Loucy (cell line): Measurements from ENCODE around the gene STAC2.

Source experiments
- H2AFZ ChIP-seq: fragments of 200-600 bp; sonication (generic); 2 replicates; pipeline ENCODE4 v1.6.0; 2016; ENCODE audit warnings: antibody characterized with exemption, mild to moderate bottlenecking, low read length, moderate library complexity
- H3F3A ChIP-seq: fragments of 200-600 bp; 2 replicates; pipeline ENCODE4 v1.6.0; 2016; ENCODE audit warnings: antibody characterized with exemption, low read depth, mild to moderate bottlenecking
- H3K27me3 ChIP-seq: fragments of 200-600 bp; sonication (generic); 2 replicates; pipeline ENCODE4 v1.6.1; 2014; ENCODE audit warnings: low read length, mild to moderate bottlenecking; ENCODE audit not compliant: insufficient read depth, poor library complexity, severe bottlenecking
- H3K36me3 ChIP-seq: fragments of 200-600 bp; sonication (generic); 2 replicates; pipeline ENCODE4 v1.6.1; 2016; ENCODE audit warnings: low read length; ENCODE audit not compliant: insufficient read depth
- H3K4me1 ChIP-seq: fragments of 200-600 bp; sonication (generic); 2 replicates; pipeline ENCODE4 v1.5.1; 2014; ENCODE audit warnings: low read length, mild to moderate bottlenecking; ENCODE audit not compliant: insufficient read depth, poor library complexity, severe bottlenecking
- H3K4me2 ChIP-seq: fragments of 200-600 bp; sonication (generic); 2 replicates; pipeline ENCODE4 v1.6.0; 2014; ENCODE audit warnings: antibody characterized with exemption, low read length, low read depth, mild to moderate bottlenecking; ENCODE audit not compliant: poor library complexity, severe bottlenecking
- H3K4me3 ChIP-seq: fragments of 200-600 bp; sonication (generic); 2 replicates; pipeline ENCODE4 v1.5.1; 2014; ENCODE audit warnings: low read length, mild to moderate bottlenecking, mixed read lengths; ENCODE audit not compliant: poor library complexity, severe bottlenecking
- H3K79me2 ChIP-seq: fragments of 200-600 bp; sonication (generic); 2 replicates; pipeline ENCODE4 v1.6.1; 2014; ENCODE audit warnings: low read length; ENCODE audit not compliant: insufficient read depth
- H3K9ac ChIP-seq: fragments of 200-600 bp; sonication (generic); 2 replicates; pipeline ENCODE4 v1.6.0; 2014; ENCODE audit warnings: mild to moderate bottlenecking, low read depth, low read length, moderate library complexity; ENCODE audit not compliant: poor library complexity, severe bottlenecking
- H3K9me2 ChIP-seq: fragments of 200-600 bp; sonication (generic); replicated peaks from 2 replicates; pipeline ENCODE4 v1.6.1; 2016; ENCODE audit warnings: low read depth, low read length, mixed read lengths
- H3K9me3 ChIP-seq: fragments of 200-600 bp; sonication (generic); 2 replicates; pipeline ENCODE4 v1.6.1; 2014; ENCODE audit warnings: mild to moderate bottlenecking, antibody characterized with exemption, low read length, low read depth; ENCODE audit not compliant: insufficient read depth
- H4K20me1 ChIP-seq: fragments of 200-600 bp; sonication (generic); 2 replicates; pipeline ENCODE4 v1.6.0; 2014; ENCODE audit warnings: antibody characterized with exemption, low read length, mild to moderate bottlenecking; ENCODE audit not compliant: insufficient read depth, poor library complexity, severe bottlenecking
- EZH2phosphoT487 ChIP-seq: fragments of 200-600 bp; IDR thresholded peaks from 2 replicates; pipeline ENCODE4 v1.6.1; 2018; ENCODE audit warnings: antibody characterized with exemption, mild to moderate bottlenecking, moderate library complexity, borderline replicate concordance
- TF ChIP-seq, protein P1 (sequence below): fragments of 200-600 bp; sonication (generic); conservative IDR thresholded peaks from 2 replicates; pipeline ENCODE4 v1.5.1; 2014; ENCODE audit warnings: mild to moderate bottlenecking, antibody characterized with exemption, low read length

The STAC2 gene

DNA sequence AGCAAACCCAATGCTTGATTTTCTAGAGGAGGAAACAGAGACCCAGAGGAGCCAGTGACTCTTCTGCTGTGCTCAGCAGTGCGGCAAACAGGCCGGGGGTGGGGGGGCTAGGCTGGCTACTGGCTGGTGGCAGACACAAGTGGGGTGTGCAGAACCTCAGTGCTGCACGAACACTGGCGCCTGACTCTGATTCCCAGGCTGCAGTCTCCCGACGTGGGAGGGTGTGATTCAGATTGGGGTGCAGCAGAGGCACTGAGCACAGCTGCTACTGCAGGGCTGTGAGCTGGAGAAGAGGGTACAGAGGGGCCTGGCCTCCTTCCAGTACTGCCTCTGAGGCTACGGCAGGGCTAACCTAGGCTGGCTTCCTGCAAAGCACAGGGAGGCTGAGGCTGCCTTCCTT, 17.6 kb downstream of the STAC2 start:
- H3F3A ChIP-seq: peaks cover 9% of the 10 kb centered on the region; the same call in 1 of the 2 replicates

DNA sequence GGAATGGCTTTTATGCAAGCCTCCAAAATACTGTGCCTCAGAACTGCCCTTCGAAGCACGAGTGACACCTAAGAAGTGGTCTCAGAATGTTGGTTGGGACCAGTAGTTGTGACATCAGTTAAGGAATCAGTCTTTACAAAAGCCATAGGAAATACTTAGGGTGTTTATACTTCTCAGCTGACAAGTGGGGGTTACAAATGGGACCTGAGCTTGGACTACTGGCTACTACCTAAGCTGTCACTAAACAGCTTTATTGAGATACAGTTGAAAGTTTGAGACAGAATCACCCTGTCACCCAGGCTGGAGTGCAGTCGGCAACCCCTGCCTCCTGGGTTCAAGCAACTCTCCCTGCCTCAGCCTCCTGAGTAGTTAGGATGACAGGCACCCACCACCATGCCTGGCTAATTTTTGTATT, 20.6 kb downstream of the STAC2 start:
- H3F3A ChIP-seq: peaks cover 9% of the 10 kb centered on the region; the same call in 1 of the 2 replicates
- H3K9ac ChIP-seq: no peak overlapping the region
- TF ChIP-seq EZH2phosphoT487: no peak
- TF ChIP-seq, protein P1, sequence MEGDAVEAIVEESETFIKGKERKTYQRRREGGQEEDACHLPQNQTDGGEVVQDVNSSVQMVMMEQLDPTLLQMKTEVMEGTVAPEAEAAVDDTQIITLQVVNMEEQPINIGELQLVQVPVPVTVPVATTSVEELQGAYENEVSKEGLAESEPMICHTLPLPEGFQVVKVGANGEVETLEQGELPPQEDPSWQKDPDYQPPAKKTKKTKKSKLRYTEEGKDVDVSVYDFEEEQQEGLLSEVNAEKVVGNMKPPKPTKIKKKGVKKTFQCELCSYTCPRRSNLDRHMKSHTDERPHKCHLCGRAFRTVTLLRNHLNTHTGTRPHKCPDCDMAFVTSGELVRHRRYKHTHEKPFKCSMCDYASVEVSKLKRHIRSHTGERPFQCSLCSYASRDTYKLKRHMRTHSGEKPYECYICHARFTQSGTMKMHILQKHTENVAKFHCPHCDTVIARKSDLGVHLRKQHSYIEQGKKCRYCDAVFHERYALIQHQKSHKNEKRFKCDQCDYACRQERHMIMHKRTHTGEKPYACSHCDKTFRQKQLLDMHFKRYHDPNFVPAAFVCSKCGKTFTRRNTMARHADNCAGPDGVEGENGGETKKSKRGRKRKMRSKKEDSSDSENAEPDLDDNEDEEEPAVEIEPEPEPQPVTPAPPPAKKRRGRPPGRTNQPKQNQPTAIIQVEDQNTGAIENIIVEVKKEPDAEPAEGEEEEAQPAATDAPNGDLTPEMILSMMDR: no peak
- H3K4me1 ChIP-seq: peaks cover 22% of the 10 kb centered on the region
- no peak overlapping the region for H3K4me2 ChIP-seq
- no peaks in the 10 kb centered on the region for H3K9me2 ChIP-seq
- H3K4me3 ChIP-seq: no peak overlapping the region
- peaks cover 36% of the 10 kb centered on the region for H3K79me2 ChIP-seq
- peaks cover 35% of the 10 kb centered on the region for H3K36me3 ChIP-seq
- H3K27me3 ChIP-seq: peaks cover 4% of the 10 kb centered on the region
- H2AFZ ChIP-seq: no peak overlapping the region
- H3K9me3 ChIP-seq: no peaks in the 10 kb centered on the region
- peaks cover 38% of the 10 kb centered on the region for H4K20me1 ChIP-seq

More for the DNA sequence above, 17.6 kb downstream of the STAC2 start:
- no peaks in the 10 kb centered on the region for H3K9me3 ChIP-seq
- no peak overlapping the region for H3K4me3 ChIP-seq
- H3K4me2 ChIP-seq: no peak overlapping the region
- H3K36me3 ChIP-seq: peaks cover 20% of the 10 kb centered on the region
- TF ChIP-seq, protein P1: no peak
- H3K27me3 ChIP-seq: no peaks in the 10 kb centered on the region
- H4K20me1 ChIP-seq: peaks cover 10% of the 10 kb centered on the region
- H3K4me1 ChIP-seq: no peaks in the 10 kb centered on the region
- H3K9ac ChIP-seq: no peak overlapping the region
- no peak overlapping the region for H2AFZ ChIP-seq
- peaks cover 8% of the 10 kb centered on the region; the same call in 1 of the 2 replicates for H3K79me2 ChIP-seq
- H3K9me2 ChIP-seq: no peaks in the 10 kb centered on the region

DNA sequence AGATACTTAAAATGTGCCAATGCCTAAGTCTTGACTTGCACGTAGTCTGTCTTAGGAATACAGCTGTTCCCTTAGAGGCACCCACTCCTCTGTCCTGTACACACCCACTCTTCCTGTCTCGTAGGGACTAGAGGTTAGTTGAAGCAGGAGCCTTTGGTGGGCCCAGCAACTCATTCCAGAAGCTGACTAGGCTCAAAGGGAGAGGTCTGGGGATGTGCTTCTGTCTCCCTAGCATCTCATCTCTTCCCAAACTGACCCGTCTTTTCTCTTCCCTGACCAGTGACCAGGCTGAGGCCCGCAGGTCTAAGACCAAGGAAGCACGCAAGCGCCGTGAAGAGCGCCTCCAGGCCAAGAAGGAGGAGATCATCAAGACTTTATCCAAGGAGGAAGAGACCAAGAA, 21.5 kb downstream of the STAC2 start:
- Histone ChIP-seq H2AFZ (no peak overlapping the region), H3K4me3 (no peak overlapping the region), H3K4me2 (no peak overlapping the region), H3K9me3 (no peaks in the 10 kb centered on the region), H3F3A (peaks cover 11% of the 10 kb centered on the region; the same call in 1 of the 2 replicates), H3K27me3 (peaks cover 4% of the 10 kb centered on the region), H3K9me2 (no peaks in the 10 kb centered on the region), H3K79me2 (peaks cover 37% of the 10 kb centered on the region), H3K9ac (no peak overlapping the region), H3K4me1 (peaks cover 22% of the 10 kb centered on the region), H4K20me1 (peaks cover 38% of the 10 kb centered on the region), H3K36me3 (peaks cover 35% of the 10 kb centered on the region)
- TF ChIP-seq EZH2phosphoT487: no peak
- TF ChIP-seq, protein P1: no peak
